Breast epithelium (tissue), 4 donors: ENCODE results near the gene MPST. TPM values are rescaled to one million over a fixed set of nuclear protein-coding genes. Genes with fewer than 3 reads are reported as not detected.

Experiments used
- DNase-seq, 2 donors: peaks; one replicate each; pipeline ENCODE4 v3.0.0-alpha.2; 2019; ENCODE audit warnings: low spot score in 2 of 2
- H3K27ac ChIP-seq, 2 donors: fragments of 200-600 bp; sonication (generic) in 1 of 2; one replicate each; pipeline ENCODE4 v1.5.1; 2016 to 2019; ENCODE audit warnings: mild to moderate bottlenecking in 1 of 2
- H3K27me3 ChIP-seq, 2 donors: fragments of 200-600 bp; sonication (generic) in 1 of 2; one replicate each; pipeline versions ENCODE4 v1.5.1 to v1.6.0; 2017 to 2019; ENCODE audit warnings: control low read depth in 1 of 2, mild to moderate bottlenecking in 1 of 2
- H3K36me3 ChIP-seq: fragments of 200-600 bp; one replicate; pipeline ENCODE4 v1.5.1; 2019
- H3K4me1 ChIP-seq, 2 donors: fragments of 200-600 bp; sonication (generic); one replicate each; pipeline ENCODE4 v1.5.1; 2016 to 2019; ENCODE audit warnings: control low read depth in 1 of 2
- H3K4me3 ChIP-seq, 3 donors: fragments of 200-600 bp; sonication (generic); 1 replicate in 2 of 3; 2 replicates in 1 of 3; pipeline ENCODE4 v1.5.1; 2016 to 2019; ENCODE audit warnings: mild to moderate bottlenecking in 3 of 3, moderate library complexity in 2 of 3
- H3K9me3 ChIP-seq, 2 donors: fragments of 200-600 bp; sonication (generic) in 1 of 2; one replicate each; pipeline ENCODE4 v1.5.1; 2016 to 2019; ENCODE audit warnings: control low read depth in 1 of 2
- CTCF ChIP-seq, 3 donors: fragments of 450-650 bp; IDR thresholded peaks; one replicate each; pipeline ENCODE4 v1.5.1; 2016 to 2017; ENCODE audit warnings: antibody characterized with exemption in 3 of 3, mild to moderate bottlenecking in 3 of 3, moderate library complexity in 3 of 3
- POLR2A ChIP-seq: fragments of 450-650 bp; IDR thresholded peaks from one replicate; pipeline ENCODE4 v1.6.1; 2016; ENCODE audit warnings: antibody characterized with exemption, mild to moderate bottlenecking, moderate library complexity
- POLR2AphosphoS5 ChIP-seq, 3 donors: sonication (generic); formaldehyde crosslinking; IDR thresholded peaks; one replicate each; pipeline ENCODE4 v1.6.1; 2017; ENCODE audit warnings: antibody characterized with exemption in 3 of 3
- intact Hi-C: fragments of 100-400 bp; cut with DNase I; formaldehyde crosslinking; loops from one replicate; pipeline ENCODE4 v1.15.1; 2023; ENCODE audit warnings: low total_unique reads
- total RNA-seq, 3 donors: library from RNA; depleted of rRNA; stranded (reverse); fragments of >200 nt; gene quantifications; one replicate each; pipeline ENCODE4 v1.1.0, GENCODE V29; 2016

The MPST gene
- total RNA-seq, 3 donors from 2014 or later: 72.0 to 175 (median 113) TPM

DNA sequence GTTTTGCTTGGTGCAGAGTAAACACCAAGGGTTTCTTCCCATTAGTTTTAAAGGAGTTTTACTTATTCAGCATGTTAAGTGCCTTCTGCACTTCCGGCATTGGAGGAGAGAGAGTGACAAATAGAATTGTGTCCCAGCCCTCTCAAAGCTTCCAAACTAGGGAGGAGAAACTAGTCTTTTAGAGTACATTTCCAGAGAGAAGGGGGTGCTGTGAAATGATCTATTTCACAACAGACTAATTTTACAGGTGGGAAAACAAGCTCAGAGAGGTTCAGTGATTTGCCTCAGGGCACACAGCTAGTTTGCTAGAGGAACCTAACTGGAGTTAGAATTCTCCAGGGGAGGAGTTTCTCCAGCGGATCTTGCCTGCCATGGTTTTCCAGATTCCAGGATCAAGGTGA lies 12.6 kb downstream of the MPST start:
- TF ChIP-seq POLR2A (no peak), CTCF (IDR thresholded peaks at IDR 0.05) (no peak), POLR2AphosphoS5 (IDR thresholded peaks at IDR 0.05) (no peak)
- no peak for DNase-seq
- Histone ChIP-seq H3K27ac (peak overlapping the region in 1 of 2 donors; percentile 21), H3K4me3 (no peak overlapping the region), H3K4me1 (peaks cover 0 to 8% of the 10 kb centered on the region in 2 donors), H3K27me3 (no peaks in the 10 kb centered on the region), H3K36me3 (no peaks in the 10 kb centered on the region), H3K9me3 (no peaks in the 10 kb centered on the region)
- intact Hi-C loops: no loop called here

DNA sequence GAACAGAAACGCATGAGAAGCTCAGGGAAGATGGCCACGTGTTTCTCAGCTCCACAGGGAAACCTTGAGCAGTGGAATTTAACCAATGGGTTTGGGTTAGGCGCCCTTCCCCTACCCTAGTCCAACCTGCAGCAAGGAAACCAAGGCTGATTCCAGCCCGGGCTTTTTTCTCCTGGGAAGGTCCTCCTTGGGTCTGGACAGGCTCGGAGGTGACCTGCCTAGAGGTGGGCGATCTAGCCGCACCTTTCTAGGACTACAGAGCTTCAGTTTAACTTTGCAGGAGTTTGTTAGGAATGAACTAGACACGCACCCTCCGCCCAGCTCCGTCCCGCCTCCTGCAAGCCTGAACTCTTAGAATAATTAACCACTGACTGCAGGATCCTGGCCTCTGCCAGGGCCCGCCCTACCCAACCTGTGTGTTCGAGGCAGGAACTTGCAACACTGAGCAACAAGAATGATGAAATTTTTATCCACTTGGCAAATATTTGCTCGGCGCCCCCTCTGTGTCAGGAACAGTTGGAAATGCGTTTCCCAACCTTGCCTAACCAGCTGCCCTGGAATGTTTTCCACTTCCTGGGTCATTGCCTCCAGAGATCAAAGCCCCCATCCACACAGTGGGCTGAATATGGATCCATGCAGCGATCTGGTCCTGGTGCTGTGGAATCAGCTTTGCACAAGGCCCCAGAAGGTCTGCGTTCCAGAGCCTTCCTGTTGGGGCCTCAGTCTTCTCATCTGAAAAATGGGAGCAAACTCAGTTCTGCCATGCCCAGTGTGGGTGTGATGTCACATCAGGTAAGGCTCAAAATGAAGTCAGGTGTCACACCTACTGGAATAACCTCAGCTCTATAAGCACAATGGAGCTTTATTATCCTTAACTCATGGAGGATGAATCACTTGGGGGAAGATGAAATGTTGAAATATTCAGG lies 13.3 kb downstream of the MPST start:
- TF ChIP-seq POLR2AphosphoS5 (IDR thresholded peaks at IDR 0.05) (peak; percentile 20 to 48 (median 42)), CTCF (IDR thresholded peaks at IDR 0.05) (no peak), POLR2A (no peak)
- peak in 1 of 2 donors; percentile 72 for DNase-seq
- Histone ChIP-seq H3K36me3 (no peaks in the 10 kb centered on the region), H3K4me1 (peaks cover 0 to 8% of the 10 kb centered on the region in 2 donors), H3K27ac (peak overlapping the region in 1 of 2 donors; percentile 22), H3K27me3 (no peaks in the 10 kb centered on the region), H3K4me3 (no peak overlapping the region), H3K9me3 (no peaks in the 10 kb centered on the region)
- intact Hi-C loops: no loop called here

DNA sequence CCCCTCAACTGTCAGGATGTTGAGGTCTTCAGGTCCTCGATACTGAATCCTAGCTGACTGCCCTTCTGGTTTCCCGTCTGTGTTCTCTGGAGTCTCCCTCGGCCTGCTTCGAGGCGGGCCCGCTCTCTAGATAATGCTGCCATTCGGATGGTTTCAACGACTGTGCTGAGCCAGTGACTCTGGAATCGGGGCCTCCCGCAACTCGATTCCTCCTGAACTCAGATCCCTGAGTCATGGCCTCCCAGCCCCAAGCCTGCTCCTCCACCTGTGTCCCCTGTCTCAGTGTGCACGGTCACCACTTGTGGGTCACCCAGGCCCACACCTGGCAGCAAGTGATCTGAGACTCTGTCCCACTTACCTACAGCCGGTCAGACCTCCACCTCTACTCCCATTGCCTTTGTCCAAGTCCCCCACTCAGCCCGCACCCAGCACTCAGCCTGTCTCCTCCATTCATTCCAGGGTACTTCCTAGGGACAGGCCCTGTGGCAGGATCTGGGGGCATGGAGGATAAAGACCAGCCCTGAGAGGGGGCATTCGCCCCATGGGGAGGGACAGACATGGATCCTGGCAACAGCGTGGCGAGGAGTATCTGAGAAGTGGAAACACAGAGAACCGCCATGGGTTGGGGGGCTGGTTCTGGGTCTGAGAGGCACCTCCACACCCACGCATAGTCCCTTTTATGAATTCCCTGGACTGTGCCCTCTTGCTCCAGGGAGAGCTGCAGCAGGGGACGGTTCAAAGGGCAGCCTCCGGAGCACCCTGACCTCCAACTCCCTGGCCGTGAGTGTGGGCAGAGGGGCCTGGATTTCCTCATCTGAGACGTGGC lies 14.3 kb downstream of the MPST start:
- intact Hi-C loops: no loop called here
- Histone ChIP-seq H3K27ac (no peak overlapping the region), H3K4me3 (no peak overlapping the region), H3K36me3 (no peaks in the 10 kb centered on the region), H3K4me1 (peaks cover 0 to 8% of the 10 kb centered on the region in 2 donors), H3K27me3 (no peaks in the 10 kb centered on the region), H3K9me3 (no peaks in the 10 kb centered on the region)
- DNase-seq: no peak
- no peak for TF ChIP-seq POLR2AphosphoS5 (IDR thresholded peaks at IDR 0.05)
- no peak for TF ChIP-seq POLR2A
- TF ChIP-seq CTCF (IDR thresholded peaks at IDR 0.05): no peak

GRCh38 chr22:37036655-37037377 lies 17.3 kb downstream of the MPST start:
- no peak overlapping the region for H3K27ac ChIP-seq
- intact Hi-C loops: no loop called here
- H3K27me3 ChIP-seq: no peaks in the 10 kb centered on the region
- no peaks in the 10 kb centered on the region for H3K36me3 ChIP-seq
- no peaks in the 10 kb centered on the region for H3K9me3 ChIP-seq
- H3K4me3 ChIP-seq: no peak overlapping the region
- no peak for TF ChIP-seq POLR2A
- no peak for TF ChIP-seq POLR2AphosphoS5 (IDR thresholded peaks at IDR 0.05)
- TF ChIP-seq CTCF (IDR thresholded peaks at IDR 0.05): no peak
- peaks cover 0 to 8% of the 10 kb centered on the region in 2 donors for H3K4me1 ChIP-seq
- DNase-seq: no peak
